NCI-H748 treated with DMSO at 0.1 percent for 48 hours (cell line): ENCODE measurements around the gene EIF2AK2.
"Not testable (repeated sequence)": the region's sequence is repeated elsewhere in the genome, so short reads cannot be mapped to it uniquely, and the experiment has no call there.

Experiments
- DNase-seq: peaks from one replicate; lab custom pipeline; 2025; lab: John Stamatoyannopoulos, UW

EIF2AK2 gene

DNA sequence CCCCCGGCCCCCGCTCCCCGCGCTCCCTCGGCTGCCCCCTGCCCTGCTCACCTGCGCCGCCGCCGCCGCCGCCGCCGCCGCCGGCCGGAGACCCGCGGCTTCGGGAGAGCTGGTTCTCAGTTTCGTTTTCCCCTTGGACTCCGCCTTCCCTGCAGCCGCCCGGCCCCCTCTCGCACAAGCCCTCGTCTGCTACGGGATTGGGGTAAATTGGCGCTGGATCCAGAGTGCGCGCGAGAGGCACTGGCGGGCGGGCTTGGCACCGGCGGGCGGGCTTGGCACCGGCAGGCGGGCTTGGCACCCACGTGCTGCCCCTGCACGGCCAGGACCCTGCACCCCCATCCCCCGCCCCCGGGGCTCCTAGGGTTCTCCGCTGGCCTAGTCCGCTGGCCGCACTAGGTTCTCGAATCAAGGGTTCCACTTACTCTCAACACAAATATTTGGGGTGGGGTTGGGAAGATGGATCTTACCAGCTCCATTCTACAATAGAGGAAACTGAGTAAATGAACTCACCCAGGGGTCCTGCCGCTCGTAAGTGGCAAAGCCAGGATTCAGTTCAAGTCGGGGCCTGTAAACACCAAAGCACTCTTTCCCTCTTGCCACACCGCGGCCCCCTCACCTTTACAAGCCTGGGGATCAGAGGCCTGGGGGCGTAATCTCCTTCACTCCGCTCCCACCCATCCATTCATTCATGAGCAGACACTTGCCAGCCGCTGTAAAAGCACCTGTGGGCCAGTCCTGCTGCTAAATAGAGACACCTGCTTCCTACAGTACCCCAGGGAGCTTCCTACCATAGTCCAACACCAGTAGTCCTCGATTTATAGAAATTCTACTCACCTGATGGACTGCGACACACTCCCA lies at the start of gene EIF2AK2:
Gene EIF2AK2, minus strand, starts transcription at position 124 of the 858 bp plus-strand sequence. CDS start 9,174 bp downstream, outside the sequence.
- DNase-seq: peak; percentile 62

DNA sequence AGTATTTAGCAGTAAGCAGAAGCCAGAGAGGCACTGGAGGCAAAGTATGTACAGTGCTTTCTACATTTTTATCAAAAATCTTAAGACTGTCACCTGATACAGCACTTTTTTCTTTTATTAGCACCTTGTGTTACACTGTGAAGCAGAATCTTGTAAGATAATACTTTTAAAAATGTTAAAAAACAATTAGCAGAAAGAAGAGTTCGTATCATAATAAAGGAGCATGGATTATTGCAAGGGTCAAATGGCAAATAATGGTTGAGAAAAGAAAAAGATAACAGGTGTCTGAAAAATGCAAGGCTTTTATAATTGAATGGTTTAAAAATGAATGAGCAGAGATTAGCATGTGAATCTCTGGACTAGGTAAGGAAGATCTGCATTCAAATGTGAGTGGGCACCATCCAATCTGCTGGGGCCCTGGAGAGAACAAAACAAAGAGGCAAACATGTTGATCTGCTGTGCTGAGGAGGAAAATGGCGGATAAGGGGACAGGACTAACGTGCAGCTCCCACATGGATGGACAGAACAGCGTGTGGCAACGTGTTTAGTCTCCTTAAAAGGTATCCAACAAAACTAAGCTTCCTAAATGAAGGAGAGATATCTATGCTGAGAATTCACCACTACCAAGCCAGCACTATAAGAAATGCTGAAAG lies 49.0 kb upstream of the EIF2AK2 start:
- DNase-seq: no peak

GRCh38 chr2:37205071-37205661 lies 48.4 kb upstream of the EIF2AK2 start:
- DNase-seq: not testable (repeated sequence)

DNA sequence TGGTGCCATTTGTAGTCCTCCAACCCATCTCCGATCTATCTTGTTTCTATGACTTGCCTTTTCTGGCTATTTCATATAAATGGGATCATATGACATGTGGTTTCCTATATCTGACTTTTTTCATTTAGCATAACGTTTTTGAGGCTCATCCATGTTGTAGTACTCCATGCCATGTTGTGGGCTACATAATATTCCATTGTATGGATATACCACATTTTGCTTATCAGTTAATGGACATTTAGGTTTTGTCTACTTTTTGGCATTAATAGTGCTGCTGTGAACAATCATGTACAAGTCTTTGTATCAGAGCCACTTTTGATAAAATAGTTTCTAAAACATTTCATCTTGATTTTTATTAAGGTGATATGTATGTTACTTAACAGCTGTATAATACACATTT lies 46.9 kb upstream of the EIF2AK2 start:
- DNase-seq: no peak

GRCh38 chr2:37201766-37202165 lies 45.0 kb upstream of the EIF2AK2 start:
- no peak for DNase-seq

DNA sequence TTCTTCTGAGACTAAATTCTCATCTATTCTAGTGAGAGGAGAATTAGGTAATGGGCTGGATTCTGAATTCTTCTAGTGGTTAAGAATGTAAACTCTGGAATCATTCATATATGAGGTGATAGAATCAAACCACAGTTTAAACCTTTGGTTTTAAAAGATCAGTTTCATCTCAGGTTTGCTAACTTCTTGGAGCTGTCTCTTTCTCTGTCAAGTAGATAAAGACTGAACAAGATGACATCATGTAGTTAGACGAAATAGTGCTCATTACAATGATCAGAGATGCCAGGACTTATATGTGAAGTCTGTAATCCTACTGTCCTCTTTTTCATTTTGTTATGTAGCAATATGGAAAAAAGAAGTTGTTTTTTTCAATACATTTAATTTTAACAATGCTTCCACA lies 44.4 kb upstream of the EIF2AK2 start:
- DNase-seq: no peak

DNA sequence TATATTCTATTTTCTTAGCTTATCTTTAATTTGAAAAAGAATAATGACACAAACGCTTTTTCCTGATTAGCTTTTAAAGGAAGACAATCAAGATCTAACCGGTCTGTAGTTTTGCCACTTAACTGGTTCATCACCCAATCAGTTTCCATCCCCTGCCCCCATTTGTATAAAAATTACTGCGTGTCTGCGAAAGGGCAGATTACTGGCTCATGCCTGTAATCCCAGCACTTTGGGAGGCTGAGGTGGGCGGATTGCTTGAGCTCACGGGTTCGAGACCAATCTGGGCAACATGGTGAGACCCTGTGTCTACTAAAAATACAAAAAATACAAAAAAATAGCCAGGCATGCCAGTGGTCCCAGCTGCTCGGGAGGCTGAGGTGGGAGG lies 41.9 kb upstream of the EIF2AK2 start:
- no peak for DNase-seq

DNA sequence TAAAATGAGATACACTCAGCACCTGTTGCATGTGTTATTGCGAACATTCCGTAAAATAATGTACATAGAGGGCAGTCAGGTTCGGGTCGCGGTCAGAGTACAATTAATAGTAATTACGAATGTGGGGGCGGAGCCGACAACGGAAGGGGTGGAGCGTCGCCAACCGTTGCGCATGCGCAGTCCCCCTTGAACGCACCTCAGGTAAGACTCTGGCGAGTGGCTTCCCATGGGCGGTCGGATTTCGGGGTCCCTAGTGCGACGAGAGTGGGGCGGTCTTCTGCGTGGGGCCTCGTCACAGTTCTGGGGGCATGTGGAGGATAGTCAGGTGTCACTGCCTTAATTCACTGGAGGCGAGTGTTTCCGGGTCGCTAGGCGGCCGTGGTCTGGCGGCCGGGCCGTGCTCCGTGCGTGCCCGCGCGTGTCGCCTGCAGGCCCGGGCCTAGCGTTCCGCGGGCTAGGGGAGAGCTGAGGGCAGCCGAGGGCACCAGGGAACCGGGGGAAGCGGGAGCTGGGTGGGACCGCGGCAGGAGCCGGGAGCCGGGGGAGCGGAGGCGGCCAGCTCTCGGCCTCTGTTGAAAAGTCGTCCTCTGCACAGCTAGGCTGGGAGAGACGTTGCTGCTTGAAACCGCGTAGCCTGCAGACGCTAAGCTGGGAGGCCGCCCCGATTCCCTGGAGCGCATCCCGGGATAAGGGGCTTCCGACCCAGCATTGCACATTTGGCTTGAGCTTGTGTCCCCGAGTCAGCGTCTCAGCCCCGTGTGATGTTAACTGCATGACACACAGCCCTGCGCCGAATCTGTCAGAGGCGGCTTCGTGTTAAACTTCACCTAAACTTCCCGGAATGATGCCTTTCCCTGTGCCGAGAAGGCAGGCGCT lies 39.8 kb upstream of the EIF2AK2 start, which contains the start of gene CEBPZOS:
Gene CEBPZOS, plus strand, starts transcription at position 177 of the 876 bp plus-strand sequence. CDS start 3,209 bp downstream, outside the sequence.
- peak; percentile 55 for DNase-seq

GRCh38 chr2:37195862-37196319 lies 39.1 kb upstream of the EIF2AK2 start:
- not testable (repeated sequence) for DNase-seq

DNA sequence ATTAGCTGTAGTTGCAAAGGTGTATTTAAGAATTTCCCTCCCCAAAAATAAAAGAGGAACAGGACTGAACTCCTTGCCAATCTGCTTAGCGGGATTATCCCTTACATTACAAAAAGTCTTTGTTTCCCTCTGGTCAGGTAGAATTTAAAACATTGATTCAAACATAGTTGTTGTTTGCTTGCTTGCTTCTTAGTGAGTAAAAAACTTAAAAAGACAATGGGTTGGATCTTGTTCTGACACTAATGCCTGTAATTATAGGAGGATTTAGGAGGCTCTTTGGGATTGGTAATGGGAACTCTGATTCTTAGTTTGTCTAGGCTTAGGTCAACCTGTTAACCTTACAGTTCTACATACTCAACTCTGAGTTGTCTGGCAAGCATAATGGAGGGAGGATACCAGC lies 35.8 kb upstream of the EIF2AK2 start:
- DNase-seq: no peak

DNA sequence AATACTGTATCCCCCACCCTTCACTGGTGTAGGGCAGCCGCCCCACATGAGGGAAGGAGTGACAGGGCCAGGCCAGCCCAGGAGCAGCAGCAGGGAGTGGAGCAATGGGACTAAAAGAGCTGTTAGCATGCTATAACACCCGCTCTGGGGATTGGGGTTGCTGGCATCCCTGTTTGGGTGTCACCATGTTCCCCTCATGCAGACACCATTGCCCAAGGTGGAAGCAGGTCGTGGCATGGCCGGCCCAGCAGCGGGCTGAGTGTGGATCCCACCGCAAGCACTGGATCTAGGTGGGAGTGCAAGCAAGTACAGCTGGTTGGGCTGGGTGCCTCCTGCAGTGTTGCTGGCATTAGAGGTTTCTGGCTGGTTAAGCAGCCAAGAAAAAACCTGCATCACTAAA lies 35.0 kb upstream of the EIF2AK2 start:
- DNase-seq: no peak

DNA sequence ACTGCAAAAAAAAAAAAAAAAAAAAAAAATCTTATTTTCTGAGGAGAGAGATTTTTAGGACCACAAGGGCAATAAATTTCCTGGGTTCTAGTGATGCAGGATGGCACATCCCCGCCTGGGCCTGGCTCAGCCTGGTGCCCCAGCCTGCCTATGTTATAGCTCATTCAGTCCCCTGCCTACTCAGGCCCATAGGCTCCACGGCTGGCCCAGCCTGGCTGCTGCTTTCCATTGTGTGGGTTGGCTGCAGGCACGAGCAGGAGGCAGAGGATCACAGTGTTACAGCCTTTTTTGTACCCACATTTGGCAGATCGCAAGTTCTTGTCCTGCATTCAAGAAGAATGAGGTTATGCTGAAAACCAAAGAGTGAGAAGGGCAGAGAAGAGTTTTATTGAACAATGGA lies 34.5 kb upstream of the EIF2AK2 start:
- DNase-seq: no peak

DNA sequence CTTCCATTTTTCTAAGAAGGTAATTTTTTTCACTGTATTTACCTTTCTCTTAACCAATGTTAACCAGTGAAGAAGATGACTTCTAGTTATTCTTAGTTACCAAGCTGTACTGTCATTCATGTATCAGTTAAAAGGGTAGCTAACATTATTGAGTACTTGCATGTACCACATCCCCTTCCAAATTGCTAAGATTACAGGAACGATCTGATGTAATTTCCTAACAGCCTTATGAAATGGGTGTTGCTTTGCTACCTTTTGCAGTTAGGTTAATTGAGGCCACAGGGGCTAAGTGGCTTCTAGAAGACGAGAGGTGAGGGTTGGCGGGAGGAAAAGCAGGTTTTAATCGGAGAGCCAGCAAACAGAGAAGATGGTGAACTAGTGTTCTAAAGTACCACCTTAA lies 33.5 kb upstream of the EIF2AK2 start:
- no peak for DNase-seq

DNA sequence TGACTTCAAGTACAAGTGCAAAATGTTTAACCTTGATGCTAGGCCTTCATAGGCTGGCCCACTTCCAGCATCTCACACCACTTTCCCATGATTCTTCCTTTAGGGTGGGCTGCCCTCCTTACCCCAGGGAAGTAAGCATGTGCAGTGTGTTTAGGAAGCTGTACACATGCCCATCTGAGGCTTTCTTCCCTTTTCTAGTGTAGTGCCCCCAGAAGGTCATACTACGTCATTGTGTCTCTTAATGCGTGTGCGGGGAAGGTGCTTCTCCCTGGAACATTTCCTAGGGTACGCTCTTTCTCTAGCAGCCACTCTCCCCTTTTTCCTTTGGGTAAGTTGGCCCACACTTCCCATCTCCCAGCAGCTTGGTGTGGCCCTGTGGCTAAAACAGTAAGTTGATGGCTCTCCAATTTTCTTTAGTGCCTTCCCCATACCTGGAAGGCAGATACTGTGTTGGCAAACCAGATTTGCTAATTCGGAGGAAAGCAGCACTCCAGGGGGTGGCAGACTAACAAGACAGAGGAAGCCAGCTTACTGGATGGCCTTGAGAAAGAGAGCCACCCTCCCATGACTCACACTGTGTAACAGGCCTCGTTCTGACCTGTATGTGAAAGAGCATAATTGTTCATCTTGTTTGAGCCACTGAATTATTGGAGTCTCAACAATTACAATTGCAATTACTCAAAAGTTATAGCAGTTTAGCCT lies 32.8 kb upstream of the EIF2AK2 start:
- DNase-seq: no peak

DNA sequence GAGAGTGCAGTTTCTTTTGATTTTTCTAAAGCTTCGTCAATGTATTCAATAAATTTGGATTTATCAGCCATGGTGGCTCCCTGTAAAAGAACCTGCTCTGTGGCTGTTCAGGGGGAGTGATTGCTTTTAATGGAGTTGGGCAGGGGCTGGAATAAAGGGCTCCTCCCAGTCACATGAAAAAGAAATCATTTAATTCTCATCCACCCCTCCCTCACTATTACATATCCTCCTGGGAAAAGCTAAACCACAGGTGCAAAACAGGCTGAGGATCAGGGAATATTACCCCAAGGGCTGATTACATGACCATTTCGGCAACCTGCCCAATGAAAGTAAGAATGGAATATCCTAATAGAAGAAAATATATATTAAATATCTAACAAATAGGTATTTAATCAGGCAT lies 31.8 kb upstream of the EIF2AK2 start, which contains the start of gene SULT6B1:
Gene SULT6B1, minus strand, starts transcription at position 101 of the 400 bp plus-strand sequence. Its CDS starts 30 bp downstream, at position 71.
- no peak for DNase-seq

DNA sequence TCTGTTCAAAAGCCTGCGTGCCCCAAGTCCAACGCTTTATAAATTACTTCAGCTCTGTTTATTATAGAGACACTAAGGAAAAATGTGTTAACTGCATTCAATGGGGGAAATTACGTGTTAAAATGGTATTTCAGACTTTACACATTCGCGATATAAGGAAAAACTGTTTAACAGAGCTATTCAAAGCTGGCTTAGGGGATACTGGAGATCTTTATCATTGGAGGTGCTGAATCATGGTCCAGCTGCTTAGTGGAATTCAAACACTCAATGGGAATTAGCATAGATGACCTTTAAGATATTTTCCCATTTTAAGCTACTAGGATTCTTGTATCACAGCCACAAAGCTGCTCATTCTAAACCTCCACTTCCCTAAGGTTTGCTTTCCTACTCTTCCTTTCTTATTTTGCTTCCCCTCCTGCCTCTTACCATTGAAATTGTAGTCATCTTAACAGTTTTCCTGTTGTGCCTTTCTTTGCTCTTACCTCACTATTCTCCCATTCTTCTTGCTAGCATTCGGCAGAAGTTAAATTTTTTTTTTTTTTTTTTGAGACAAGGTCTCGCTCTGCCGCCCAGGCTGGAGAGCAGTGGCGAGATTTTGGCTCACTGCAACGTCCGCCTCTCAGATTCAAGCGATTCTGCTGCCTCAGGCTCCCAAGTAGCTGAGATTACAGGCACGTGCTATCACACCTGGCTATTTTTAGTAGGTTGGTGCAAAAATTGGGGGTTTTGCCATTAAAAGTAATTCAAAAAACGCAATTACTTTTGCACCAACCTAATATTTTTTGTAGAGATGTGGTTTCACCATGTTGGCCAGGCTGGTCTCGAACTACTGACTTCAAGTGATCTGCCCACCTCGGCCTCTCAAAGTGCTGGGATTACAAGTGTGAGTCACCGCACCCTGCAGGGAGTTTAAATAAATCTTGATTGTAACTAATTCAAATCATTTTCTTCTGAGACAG lies 25.2 kb upstream of the EIF2AK2 start:
- no peak for DNase-seq

DNA sequence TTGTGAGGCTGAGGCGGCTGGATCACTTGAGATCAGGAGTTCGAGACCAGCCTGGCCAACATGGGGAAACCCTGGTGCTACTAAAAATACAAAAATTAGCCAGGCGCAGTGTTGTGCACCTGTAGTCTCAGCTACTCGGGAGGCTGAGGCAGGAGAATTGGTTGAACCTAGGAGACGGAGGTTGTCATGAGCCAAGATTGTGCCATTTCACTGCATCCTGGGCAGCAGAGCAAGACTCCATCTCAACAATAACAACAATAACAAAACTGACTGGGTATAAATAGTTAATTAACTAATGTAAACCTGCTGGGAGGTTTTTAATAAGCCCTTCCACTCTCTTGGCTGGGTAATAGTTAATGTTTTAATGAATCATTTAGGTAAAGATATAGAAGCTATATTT lies 23.9 kb upstream of the EIF2AK2 start:
- DNase-seq: no peak

GRCh38 chr2:37180006-37180639 lies 23.3 kb upstream of the EIF2AK2 start:
- no peak for DNase-seq

GRCh38 chr2:37173741-37174140 lies 17.0 kb upstream of the EIF2AK2 start:
- DNase-seq: no peak

DNA sequence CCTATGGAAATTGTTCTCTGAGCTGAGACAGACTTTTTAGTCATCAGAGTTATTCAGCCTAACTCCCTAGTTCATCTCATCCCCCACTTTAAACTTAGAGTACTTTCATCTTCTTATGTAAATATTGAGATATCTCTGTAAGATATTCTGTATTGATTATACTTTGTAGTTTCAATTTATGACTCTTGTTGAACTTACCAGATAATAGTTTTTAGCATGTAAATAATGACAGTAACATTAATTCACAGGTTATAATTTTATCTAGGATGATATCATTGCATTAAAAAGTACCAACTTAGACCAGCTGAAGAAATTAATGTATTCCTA lies 14.8 kb upstream of the EIF2AK2 start:
- no peak for DNase-seq
